Colon (tissue), 2 donors: Measurements from ENCODE around the gene FUT9.

ENCODE experiments used
- FAIRE-seq: peaks from 2 replicates; lab custom pipeline; 2012; peaks lifted over from hg19 to GRCh38; lab: Jason Lieb, UNC
- donor health status: control.
- donor health status: control.

Gene FUT9

GRCh38 chr6:96015518-96016333 lies at the start of gene FUT9:
FUT9 (plus strand) TSS chr6:96015974; CDS start chr6:96203156, 187,182 bp downstream.
- no peak for FAIRE-seq

DNA sequence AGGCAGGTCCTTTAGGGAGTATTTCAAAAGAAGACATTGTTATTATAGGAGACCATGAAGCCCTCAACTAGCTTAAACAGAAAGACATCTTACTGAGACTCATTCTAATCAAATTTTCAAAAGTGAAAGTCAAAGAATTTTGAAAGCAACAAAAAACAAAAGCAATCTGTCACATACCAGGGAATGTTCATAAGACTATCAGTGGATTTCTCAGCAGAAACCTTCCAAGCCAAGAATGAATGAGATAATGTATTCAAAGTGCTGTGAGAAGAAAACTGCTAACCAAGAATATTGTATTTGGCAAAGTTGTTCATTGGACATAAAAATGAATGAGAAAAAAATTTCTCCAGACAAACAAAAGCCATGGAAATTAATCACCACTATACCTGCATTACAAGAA lies 48.2 kb upstream of the FUT9 start:
- no peak for FAIRE-seq

- FAIRE-seq: no peak
These were observed 41.8 kb upstream of the FUT9 start for GRCh38 chr6:95973976-95974375.

DNA sequence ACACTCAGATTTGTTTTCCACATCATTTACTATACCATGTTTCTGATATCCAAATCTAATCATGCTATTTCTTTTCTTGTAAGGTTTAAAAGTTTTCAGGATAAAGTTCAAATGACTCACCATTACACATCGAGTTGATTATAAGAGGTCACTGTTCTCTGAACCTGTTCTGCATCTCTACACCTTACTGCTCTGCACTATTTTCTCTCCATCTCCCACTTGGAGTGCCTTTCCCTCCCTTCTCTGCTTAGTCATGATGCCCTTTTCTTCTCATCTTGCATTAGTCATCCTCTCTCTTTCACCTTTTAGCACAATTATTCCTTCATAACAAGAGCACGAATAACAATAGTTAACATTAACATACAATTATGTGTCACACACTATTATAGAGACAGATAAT lies 37.5 kb upstream of the FUT9 start:
- no peak for FAIRE-seq

- FAIRE-seq: no peak
These were observed 23.9 kb upstream of the FUT9 start for GRCh38 chr6:95991906-95992305.

GRCh38 chr6:95994151-95994550 lies 21.6 kb upstream of the FUT9 start:
- FAIRE-seq: no peak

GRCh38 chr6:95998133-95998532 lies 17.6 kb upstream of the FUT9 start:
- no peak for FAIRE-seq

DNA sequence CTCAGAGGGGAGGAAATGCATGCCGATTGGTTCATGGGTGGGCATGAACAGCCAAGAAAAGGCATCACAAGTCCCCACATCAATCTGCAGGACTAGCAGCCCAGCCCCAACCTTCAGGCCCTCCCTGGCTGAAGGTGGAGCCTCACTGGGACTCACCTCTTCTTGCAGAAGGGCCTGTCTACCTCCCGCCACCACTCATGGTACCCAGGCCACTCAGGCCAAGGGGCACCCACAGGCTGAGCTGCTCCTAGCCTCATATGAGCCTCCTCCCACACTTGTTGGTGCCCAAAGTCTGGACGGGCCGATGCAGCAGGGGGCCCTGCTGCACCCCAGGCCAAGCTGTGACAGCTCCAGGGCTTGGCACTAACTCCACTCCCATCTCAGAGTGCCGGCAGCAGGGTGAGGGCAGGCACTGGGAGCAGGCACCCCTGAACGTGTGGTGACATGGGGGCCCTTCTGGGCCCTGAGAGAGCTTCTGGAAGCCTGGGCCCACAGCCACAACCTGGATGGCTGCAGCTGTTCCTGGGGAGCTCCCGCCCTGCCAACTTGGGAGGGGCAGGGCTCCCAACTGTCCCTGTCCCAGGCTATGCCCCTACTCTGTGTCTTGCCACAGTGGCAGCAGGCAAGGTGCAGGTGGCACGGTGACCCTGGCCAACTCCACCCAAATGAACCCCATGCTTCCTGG lies 13.7 kb upstream of the FUT9 start:
- no peak for FAIRE-seq

- FAIRE-seq: no peak
These were observed 13.2 kb upstream of the FUT9 start for GRCh38 chr6:96002576-96002910.

DNA sequence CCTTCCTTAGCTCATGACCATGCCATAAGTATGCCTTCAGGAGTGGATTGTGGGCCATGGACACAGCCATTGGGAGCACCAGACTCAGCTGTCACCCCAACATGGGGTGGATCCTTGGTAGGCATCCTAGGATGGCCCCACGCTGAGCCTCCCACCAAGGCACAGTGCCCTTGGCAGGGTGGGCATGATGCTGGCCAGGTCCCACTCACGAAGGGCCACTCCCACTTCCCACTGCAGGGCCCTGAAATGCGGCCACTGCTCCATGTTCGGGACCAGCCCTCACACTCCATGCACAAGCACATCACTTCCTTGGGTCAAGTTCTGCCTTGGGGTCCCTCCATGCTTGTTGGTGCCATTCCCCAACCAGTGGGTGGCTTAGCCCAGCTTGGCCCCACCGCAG lies 12.9 kb upstream of the FUT9 start:
- no peak for FAIRE-seq

DNA sequence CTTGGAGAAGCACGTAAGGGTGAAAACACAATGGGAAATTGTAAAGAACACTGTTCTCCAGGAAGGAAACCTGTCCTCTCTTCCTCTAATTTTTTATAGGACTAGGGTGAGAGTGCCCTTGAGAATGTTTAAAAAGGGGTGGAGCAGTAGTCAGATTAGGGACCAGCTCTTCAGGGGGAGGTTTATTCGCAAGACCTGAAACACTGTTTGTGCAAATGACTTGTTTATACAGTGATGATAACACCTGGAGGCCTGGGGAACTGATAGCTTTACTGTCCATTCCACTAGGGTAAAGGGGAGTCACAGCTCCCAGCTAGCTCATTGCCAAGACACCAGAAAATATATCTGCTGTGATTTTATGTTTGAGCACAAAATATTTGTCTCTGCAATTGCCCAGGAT lies 8.1 kb upstream of the FUT9 start:
- FAIRE-seq: no peak

GRCh38 chr6:96013531-96013930 lies 2.2 kb upstream of the FUT9 start:
- no peak for FAIRE-seq

- no peak for FAIRE-seq
These were observed 792 bp upstream of the FUT9 start for GRCh38 chr6:96014846-96015517.

DNA sequence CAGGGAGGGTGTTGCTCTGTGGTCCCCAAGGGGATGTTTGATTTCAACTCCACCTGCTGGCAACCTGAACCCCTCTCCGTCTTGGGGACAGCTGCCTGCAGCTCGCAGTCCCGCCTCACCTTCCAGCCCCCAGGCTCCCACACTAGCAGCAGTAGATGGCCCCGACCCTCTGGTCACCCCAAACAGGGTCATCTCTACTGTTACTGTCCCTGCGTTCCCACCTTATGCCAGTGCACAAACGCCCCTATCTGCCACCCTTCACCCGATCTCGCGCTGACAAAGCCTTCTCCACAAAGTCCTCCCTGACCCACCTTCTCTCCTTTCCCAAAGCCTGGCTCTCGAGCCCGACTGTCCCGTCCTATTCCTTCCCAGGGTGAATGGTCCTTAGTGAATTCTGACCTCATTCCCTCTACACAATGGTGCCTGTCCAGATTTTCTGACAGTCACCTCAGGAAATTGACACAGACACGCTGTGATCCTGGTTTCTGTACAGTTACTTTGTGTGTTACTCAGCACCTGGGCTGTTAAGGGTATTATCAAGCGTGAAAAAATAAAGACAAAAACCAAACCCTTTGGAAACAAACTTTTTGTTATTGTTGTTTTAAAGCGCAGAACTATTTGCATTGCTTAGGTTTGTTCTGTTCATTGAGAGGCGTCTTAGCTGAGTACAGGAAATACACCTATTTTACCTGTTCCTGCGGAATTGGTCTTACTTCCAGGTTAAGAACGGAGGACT lies 728 bp downstream of the FUT9 start:
- FAIRE-seq: no peak

GRCh38 chr6:96017070-96017359 lies 1.2 kb downstream of the FUT9 start:
- no peak for FAIRE-seq

DNA sequence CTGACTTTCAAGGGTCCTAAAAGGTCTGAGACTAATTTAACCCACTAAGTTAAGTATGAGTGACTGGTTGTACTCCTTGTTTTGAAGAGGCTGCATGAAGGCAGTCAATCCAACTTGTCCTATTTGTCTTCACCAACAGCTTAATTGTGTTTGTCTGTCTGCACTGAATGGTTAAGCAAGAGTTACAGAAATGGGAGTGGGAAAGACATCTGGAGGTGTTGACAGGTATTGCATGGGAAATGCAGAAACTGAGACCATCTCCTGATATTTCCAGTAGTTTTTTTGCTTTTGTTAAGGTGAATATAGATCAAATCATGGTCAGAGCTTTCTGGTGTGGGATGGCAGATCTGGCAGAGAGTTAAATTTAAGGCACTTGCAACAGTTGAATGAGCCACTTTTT lies 6.5 kb downstream of the FUT9 start:
- FAIRE-seq: no peak

DNA sequence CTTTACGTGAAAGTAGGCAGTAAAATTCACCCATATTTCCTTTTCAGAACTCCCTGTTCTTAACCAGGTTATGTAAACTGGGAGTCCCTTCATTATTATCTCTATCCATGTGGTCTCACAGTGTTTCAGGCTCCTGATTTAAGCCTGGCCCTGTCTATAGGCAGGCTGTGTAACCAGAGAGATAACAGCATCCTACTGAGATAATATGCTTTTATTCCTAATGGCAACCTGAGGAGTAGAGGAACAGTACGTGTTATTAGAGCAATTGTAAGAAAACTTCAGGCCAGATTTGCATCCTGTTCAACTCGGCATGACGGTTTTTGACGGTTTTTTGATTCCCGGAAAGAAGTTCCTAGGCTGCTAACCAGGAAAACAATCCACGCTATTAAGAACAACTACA lies 16.9 kb downstream of the FUT9 start:
- FAIRE-seq: no peak

GRCh38 chr6:96051555-96051954 lies 35.8 kb downstream of the FUT9 start:
- FAIRE-seq: no peak

DNA sequence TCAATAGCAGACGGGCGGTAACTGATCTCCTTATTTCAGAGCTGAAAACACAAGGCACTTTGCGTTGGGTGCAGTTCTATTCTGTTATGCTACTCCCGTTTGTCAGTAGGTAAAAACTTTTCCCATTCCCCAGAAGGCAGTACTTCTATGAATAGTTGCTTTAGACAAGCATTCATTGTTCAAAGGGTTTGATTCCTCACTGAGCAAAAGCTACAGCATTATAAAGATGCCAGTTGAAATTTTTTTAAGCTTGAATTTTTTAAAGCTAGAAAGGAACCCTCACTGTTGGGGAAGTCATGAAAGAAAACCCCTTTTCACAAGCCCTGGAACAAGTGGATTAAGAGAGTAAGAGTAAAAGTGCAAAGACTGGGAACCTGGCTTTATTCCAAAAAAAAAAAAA lies 42.3 kb downstream of the FUT9 start:
- FAIRE-seq: no peak

DNA sequence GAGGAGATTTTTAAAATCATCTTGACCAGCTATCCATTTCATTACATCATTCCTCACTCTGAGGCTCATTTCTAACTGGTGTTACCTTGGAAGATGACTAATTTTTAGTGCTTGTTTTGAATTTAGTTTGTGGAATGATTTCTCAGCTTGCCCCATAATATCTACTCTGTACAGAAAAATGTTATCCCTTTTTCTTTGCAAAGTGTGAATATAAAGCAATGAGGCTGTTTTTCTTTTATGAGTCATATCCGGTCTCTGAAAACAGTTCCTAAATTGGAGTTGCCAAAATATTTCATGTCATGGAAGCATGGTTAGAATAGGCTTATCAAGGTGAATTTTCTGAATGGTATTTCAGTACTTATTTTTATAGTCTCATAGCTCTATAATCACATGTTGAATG lies 43.8 kb downstream of the FUT9 start:
- no peak for FAIRE-seq

DNA sequence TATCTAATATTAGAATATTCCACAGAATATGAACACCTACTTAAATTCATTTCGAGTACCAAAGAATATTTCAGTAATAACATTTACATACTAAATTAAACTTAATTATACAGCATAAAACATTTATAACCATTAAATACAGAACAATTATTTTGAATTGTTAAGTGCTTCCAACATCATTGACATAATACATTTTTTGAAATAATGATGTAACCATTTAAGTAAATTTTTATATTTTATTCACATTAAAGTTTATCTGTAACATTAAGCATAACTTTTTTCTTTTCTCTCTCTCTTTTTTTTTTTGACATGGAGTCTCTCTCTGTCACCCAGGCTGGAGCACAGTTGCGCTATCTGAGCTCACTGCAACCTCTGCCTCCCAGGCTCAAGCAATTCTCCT lies 44.5 kb downstream of the FUT9 start:
- FAIRE-seq: no peak

GRCh38 chr6:96065213-96065612 lies 49.4 kb downstream of the FUT9 start:
- FAIRE-seq: no peak

DNA sequence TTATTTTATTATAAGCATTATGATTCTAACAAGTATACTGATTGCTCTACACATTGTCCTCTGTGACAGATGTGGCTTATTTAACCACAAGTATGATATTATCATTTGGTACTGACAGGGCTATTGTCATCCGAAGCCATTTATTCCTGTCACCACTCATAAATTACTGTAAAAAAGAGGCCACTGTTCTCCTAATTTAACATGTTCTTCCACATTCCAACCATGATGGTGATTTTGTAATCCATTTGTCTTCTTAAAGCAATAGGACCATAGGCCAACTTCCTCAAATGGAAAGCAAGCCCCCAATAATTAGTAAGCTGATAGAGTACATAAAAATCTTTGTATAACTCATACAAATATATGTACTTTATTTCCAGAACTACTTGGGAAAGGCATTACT lies 50.6 kb downstream of the FUT9 start:
- no peak for FAIRE-seq
